ENCODE measurements around the gene FRMD1.

The FRMD1 gene

DNA sequence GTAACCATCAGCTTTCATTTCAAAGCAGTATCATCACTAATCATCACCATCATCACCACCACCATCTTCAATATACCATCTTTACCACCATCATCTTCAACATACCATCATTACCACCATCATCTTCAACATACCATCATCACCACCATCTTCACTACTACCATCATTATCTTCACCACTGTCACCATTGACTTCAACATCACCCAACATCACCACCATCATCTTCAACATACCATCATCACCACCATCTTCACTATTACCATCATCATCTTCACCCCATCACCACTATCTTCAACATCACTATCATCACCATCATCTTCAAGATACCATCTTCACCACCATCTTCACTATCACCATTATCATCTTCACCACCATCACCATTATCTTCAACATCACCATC lies 40.5 kb upstream of the FRMD1 start:
- TF ChIP-seq TAF1 (IDR thresholded peaks at IDR 0.05; ENCODE audit: low read depth) (no peak), RAD21 (IDR thresholded peaks at IDR 0.05; ENCODE audit: low read depth) (no peak)

DNA sequence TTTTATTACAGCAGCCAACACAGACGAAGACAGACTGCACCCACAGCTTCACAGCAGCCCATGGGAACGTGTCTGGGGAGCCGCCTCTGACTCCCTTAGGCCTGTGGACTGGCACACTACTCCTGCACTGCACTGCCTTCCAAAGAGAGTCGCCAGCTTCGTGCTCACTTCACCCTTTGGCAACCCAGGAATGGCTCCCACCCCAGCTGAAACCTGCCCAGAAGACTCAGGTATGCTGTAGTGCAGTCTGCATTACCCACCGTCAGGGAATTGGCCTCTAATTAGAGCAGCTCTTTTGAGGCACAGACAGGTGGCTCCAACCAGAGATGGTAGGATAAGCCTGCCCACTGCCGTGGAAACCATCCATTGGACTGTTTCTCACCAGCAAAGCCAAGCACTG lies 39.9 kb upstream of the FRMD1 start:
- TF ChIP-seq TAF1 (IDR thresholded peaks at IDR 0.05; ENCODE audit: low read depth): no peak
- TF ChIP-seq FOXM1 (IDR thresholded peaks at IDR 0.05; ENCODE audit: borderline replicate concordance, low read depth): no peak
- TF ChIP-seq ZBTB7A (IDR thresholded peaks at IDR 0.05; ENCODE audit: low read depth): no peak
- no peak for TF ChIP-seq NFIC (IDR thresholded peaks at IDR 0.05)
- no peak for TF ChIP-seq YY1 (IDR thresholded peaks at IDR 0.05; ENCODE audit: low read depth)
- TF ChIP-seq EGR1 (IDR thresholded peaks at IDR 0.05): no peak
- TF ChIP-seq, protein P1, sequence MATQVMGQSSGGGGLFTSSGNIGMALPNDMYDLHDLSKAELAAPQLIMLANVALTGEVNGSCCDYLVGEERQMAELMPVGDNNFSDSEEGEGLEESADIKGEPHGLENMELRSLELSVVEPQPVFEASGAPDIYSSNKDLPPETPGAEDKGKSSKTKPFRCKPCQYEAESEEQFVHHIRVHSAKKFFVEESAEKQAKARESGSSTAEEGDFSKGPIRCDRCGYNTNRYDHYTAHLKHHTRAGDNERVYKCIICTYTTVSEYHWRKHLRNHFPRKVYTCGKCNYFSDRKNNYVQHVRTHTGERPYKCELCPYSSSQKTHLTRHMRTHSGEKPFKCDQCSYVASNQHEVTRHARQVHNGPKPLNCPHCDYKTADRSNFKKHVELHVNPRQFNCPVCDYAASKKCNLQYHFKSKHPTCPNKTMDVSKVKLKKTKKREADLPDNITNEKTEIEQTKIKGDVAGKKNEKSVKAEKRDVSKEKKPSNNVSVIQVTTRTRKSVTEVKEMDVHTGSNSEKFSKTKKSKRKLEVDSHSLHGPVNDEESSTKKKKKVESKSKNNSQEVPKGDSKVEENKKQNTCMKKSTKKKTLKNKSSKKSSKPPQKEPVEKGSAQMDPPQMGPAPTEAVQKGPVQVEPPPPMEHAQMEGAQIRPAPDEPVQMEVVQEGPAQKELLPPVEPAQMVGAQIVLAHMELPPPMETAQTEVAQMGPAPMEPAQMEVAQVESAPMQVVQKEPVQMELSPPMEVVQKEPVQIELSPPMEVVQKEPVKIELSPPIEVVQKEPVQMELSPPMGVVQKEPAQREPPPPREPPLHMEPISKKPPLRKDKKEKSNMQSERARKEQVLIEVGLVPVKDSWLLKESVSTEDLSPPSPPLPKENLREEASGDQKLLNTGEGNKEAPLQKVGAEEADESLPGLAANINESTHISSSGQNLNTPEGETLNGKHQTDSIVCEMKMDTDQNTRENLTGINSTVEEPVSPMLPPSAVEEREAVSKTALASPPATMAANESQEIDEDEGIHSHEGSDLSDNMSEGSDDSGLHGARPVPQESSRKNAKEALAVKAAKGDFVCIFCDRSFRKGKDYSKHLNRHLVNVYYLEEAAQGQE (IDR thresholded peaks at IDR 0.05; ENCODE audit: low read depth): no peak
- TF ChIP-seq, protein P2, sequence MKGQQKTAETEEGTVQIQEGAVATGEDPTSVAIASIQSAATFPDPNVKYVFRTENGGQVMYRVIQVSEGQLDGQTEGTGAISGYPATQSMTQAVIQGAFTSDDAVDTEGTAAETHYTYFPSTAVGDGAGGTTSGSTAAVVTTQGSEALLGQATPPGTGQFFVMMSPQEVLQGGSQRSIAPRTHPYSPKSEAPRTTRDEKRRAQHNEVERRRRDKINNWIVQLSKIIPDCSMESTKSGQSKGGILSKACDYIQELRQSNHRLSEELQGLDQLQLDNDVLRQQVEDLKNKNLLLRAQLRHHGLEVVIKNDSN (IDR thresholded peaks at IDR 0.05): no peak
- no peak for TF ChIP-seq EP300 (IDR thresholded peaks at IDR 0.05; ENCODE audit: borderline replicate concordance)
- no peak for TF ChIP-seq CEBPB (IDR thresholded peaks at IDR 0.05)
- no peak for TF ChIP-seq TCF12 (IDR thresholded peaks at IDR 0.05; ENCODE audit: low read depth)
- no peak for TF ChIP-seq TEAD4 (IDR thresholded peaks at IDR 0.05)
- TF ChIP-seq RAD21 (IDR thresholded peaks at IDR 0.05; ENCODE audit: low read depth): no peak
- no peak for TF ChIP-seq CREB1 (IDR thresholded peaks at IDR 0.05; ENCODE audit: low read depth)

DNA sequence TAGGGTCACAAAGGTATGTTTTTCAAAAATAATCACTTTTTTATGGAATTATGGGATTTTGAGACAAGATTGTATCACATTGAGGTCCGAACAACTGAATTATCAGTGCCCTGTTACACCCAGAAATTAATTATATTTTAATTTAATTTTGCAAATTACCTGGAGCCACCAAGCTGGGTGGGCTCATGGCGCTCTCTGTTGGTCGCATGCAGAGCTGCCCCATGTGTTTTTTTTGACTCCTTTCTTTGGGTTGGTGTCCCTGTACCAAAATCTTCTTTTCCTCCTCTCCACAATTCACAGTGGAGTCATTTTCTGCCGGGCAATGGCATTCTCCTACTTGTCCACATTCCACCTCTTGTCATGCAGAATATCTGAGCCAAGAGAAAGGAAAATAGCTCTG lies 38.9 kb upstream of the FRMD1 start:
- peak; percentile 51 for TF ChIP-seq RAD21 (IDR thresholded peaks at IDR 0.05; ENCODE audit: low read depth)
- TF ChIP-seq FOXM1 (IDR thresholded peaks at IDR 0.05; ENCODE audit: borderline replicate concordance, low read depth): no peak

DNA sequence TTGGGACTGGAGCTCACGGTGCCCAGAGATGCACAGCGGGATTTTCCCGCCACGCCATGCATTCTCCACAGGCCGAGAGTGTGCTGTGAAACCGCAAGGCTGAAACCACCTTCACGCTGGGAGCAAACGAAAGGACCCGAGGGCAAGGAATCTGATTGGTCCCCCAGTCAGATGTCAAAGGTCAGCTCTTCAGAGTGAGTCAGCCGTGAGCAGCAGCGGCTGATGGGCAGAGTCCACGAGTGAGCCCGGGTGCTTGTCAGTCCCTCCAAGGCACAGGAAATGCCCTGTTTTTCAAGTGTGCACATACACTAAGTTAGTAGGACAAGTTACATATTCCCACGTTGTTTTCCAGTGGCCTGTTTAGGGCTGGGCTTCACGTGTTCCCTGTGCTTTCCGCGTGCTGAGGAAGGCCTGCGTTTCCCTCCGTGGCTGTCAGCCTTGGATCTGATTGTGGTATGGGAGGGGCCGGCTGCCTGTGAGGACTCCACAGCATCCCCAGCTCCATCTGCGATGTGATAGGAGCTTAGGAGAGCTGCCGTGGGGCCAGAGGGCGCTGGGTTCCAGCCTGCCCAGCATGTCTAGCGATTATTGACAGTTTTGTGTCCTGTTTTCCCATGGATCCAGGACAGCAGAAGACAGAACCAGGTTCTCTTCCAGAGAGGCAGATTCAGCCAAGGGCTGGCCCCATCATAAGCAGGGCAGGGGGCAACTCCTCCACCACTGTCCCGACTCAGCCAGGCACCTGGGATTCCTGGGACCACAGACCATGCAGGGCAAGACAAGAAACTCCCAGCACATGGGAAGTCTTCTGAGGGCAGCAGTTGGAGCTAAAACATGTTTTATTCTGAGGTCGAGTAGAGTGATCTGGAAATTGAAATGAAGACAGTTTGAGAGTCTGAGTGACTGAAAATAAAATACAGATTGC lies 38.2 kb upstream of the FRMD1 start:
- no peak for TF ChIP-seq TAF1 (IDR thresholded peaks at IDR 0.05; ENCODE audit: low read depth)
- no peak for TF ChIP-seq EP300 (IDR thresholded peaks at IDR 0.05; ENCODE audit: borderline replicate concordance)
- TF ChIP-seq RAD21 (IDR thresholded peaks at IDR 0.05; ENCODE audit: low read depth): no peak
- TF ChIP-seq YY1 (IDR thresholded peaks at IDR 0.05; ENCODE audit: low read depth): no peak
- TF ChIP-seq CREB1 (IDR thresholded peaks at IDR 0.05; ENCODE audit: low read depth): no peak
- TF ChIP-seq CEBPB (IDR thresholded peaks at IDR 0.05): no peak

DNA sequence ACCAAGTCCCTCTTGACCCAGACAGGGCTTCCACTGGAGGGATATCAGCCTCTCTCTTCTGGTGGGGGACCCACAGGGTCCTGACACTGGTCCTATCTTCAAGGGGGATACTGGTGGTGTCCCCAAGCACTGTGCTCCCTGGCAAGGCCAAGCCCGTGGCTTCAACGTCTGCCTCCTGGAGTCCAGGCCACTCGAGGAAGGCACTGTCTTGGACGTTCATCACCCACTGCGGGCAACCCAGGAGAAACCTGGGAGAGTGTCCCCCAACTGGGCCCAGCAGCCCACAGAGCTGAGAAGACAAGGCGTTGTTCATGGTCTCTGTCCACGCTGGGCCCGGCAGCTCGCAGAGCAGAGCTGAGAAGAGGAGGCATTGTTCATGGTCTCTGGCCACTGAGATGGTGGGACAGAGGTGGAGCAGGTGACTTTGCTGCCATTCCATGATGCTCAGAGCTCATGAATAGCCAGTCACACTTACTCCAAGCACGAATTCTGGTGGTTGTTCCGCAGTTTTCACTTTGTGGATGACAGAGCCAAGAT lies 37.5 kb upstream of the FRMD1 start:
- no peak for TF ChIP-seq TCF12 (IDR thresholded peaks at IDR 0.05; ENCODE audit: low read depth)
- no peak for TF ChIP-seq CEBPB (IDR thresholded peaks at IDR 0.05)
- no peak for TF ChIP-seq FOXM1 (IDR thresholded peaks at IDR 0.05; ENCODE audit: borderline replicate concordance, low read depth)
- TF ChIP-seq EGR1 (IDR thresholded peaks at IDR 0.05): no peak
- TF ChIP-seq, protein P2 (IDR thresholded peaks at IDR 0.05): no peak
- TF ChIP-seq, protein P1 (IDR thresholded peaks at IDR 0.05; ENCODE audit: low read depth): no peak
- TF ChIP-seq, protein P3, sequence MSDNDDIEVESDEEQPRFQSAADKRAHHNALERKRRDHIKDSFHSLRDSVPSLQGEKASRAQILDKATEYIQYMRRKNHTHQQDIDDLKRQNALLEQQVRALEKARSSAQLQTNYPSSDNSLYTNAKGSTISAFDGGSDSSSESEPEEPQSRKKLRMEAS (IDR thresholded peaks at IDR 0.05): no peak
- TF ChIP-seq YY1 (IDR thresholded peaks at IDR 0.05; ENCODE audit: low read depth): no peak
- no peak for TF ChIP-seq TAF1 (IDR thresholded peaks at IDR 0.05; ENCODE audit: low read depth)

DNA sequence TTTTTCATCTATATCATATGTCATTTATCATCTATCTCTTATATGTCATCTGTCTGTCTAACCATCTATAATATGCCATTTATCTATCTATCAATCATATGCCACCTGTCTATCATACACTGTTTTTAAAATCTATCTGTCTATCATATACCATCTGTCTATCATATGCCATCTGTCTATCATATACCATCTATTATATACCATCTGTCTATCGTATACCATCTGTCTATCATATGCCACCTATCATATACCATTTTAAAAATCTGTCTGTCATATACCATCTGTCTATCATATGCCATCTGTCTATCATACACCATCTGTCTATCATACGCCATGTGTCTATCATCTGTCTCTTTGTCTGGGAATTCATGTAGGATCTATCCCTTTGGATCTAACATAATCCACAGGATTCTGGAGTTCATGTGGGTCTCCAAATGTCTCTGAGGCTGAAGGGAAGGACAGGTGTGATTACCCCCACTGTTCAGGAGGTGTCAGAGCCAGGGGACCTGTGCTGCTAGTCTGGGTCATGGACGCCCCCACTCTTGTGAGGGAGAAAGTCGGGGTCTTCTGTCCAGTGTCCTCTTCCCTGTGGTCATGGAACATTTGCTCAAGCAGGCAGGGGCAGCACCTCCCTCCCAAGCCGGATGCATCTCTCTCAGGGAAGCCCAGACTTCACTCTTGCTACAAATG lies 36.9 kb upstream of the FRMD1 start:
- TF ChIP-seq RAD21 (IDR thresholded peaks at IDR 0.05; ENCODE audit: low read depth): no peak
- TF ChIP-seq, protein P1 (IDR thresholded peaks at IDR 0.05; ENCODE audit: low read depth): no peak
- no peak for TF ChIP-seq EP300 (IDR thresholded peaks at IDR 0.05; ENCODE audit: borderline replicate concordance)
- no peak for TF ChIP-seq EGR1 (IDR thresholded peaks at IDR 0.05)
- TF ChIP-seq NFIC (IDR thresholded peaks at IDR 0.05): no peak
- no peak for TF ChIP-seq TAF1 (IDR thresholded peaks at IDR 0.05; ENCODE audit: low read depth)
- TF ChIP-seq CREB1 (IDR thresholded peaks at IDR 0.05; ENCODE audit: low read depth): no peak
- TF ChIP-seq, protein P2 (IDR thresholded peaks at IDR 0.05): no peak
- TF ChIP-seq, protein P3 (IDR thresholded peaks at IDR 0.05): no peak
- no peak for TF ChIP-seq TEAD4 (IDR thresholded peaks at IDR 0.05)
- no peak for TF ChIP-seq TCF12 (IDR thresholded peaks at IDR 0.05; ENCODE audit: low read depth)
- no peak for TF ChIP-seq YY1 (IDR thresholded peaks at IDR 0.05; ENCODE audit: low read depth)
- no peak for TF ChIP-seq CEBPB (IDR thresholded peaks at IDR 0.05)
- no peak for TF ChIP-seq FOXM1 (IDR thresholded peaks at IDR 0.05; ENCODE audit: borderline replicate concordance, low read depth)
- no peak for TF ChIP-seq ZBTB7A (IDR thresholded peaks at IDR 0.05; ENCODE audit: low read depth)

Data from Ishikawa (cell line).